ENCODE results near the gene SGTA. TPM values are rescaled to one million over a fixed set of nuclear protein-coding genes. Genes with fewer than 3 reads are reported as not detected.
A peak's percentile ranks its signal among the peaks of the same experiment; 100 is the strongest.

SGTA gene
- total RNA-seq, 1 experiment from 2014 or later = 85.7 TPM

GRCh38 chr19:2724148-2724557 lies 58.9 kb downstream of the SGTA start:
- H3K4me3 ChIP-seq (ENCODE audit: low read depth in 2 of 2, low read length in 2 of 2) = no peak overlapping the region
- CTCF ChIA-PET = interaction anchor here (0.6 kb wide), 1 partner anchor 14 kb away, joined by 5 read pairs; no protein-coding TSS in a partner anchor
- no peak overlapping the region for H3K27ac ChIP-seq (ENCODE audit: low read length)
- DNase-seq (ENCODE audit: low read depth, low spot score) (no peak), ATAC-seq (no peak)
- BruUV-seq (replicated peaks) = no TSS peak
- intact Hi-C loops (cut with micrococcal nuclease; ENCODE audit: unreplicated experiment) (no loop called here), in situ Hi-C loops (cut with HindIII; ENCODE audit: low pct_unique_long_range_greater_than_20kb, low sequenced_read_pairs) (no loop called here)
- POLR2A ChIA-PET = no interaction called here
- H3K9me3 ChIP-seq (ENCODE audit: control insufficient read depth, insufficient read depth, low read depth, low read length) = no peaks in the 10 kb centered on the region
- H3K4me1 ChIP-seq (ENCODE audit: control insufficient read depth, insufficient read depth, low read length) = peaks cover 15% of the 10 kb centered on the region
- H3K36me3 ChIP-seq (ENCODE audit: control insufficient read depth, insufficient read depth, low read length) = no peaks in the 10 kb centered on the region
- TF ChIP-seq TCF7L2 (IDR thresholded peaks at IDR 0.05; ENCODE audit: low read depth, low read length) (no peak), POLR2AphosphoS5 (IDR thresholded peaks at IDR 0.05; ENCODE audit: low read depth, low read length) (no peak), SIN3A (IDR thresholded peaks at IDR 0.05; ENCODE audit: borderline replicate concordance, insufficient read depth, low read depth, low read length) (no peak)
- TF ChIP-seq, protein P1, sequence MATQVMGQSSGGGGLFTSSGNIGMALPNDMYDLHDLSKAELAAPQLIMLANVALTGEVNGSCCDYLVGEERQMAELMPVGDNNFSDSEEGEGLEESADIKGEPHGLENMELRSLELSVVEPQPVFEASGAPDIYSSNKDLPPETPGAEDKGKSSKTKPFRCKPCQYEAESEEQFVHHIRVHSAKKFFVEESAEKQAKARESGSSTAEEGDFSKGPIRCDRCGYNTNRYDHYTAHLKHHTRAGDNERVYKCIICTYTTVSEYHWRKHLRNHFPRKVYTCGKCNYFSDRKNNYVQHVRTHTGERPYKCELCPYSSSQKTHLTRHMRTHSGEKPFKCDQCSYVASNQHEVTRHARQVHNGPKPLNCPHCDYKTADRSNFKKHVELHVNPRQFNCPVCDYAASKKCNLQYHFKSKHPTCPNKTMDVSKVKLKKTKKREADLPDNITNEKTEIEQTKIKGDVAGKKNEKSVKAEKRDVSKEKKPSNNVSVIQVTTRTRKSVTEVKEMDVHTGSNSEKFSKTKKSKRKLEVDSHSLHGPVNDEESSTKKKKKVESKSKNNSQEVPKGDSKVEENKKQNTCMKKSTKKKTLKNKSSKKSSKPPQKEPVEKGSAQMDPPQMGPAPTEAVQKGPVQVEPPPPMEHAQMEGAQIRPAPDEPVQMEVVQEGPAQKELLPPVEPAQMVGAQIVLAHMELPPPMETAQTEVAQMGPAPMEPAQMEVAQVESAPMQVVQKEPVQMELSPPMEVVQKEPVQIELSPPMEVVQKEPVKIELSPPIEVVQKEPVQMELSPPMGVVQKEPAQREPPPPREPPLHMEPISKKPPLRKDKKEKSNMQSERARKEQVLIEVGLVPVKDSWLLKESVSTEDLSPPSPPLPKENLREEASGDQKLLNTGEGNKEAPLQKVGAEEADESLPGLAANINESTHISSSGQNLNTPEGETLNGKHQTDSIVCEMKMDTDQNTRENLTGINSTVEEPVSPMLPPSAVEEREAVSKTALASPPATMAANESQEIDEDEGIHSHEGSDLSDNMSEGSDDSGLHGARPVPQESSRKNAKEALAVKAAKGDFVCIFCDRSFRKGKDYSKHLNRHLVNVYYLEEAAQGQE (IDR thresholded peaks at IDR 0.05; ENCODE audit: insufficient read depth in 1 of 2, low read depth in 2 of 2, low read length in 1 of 2) = no peak
- no peaks in the 10 kb centered on the region for H3K27me3 ChIP-seq (ENCODE audit: control insufficient read depth, insufficient read depth, low read length)

GRCh38 chr19:2723747-2724146 lies 59.3 kb downstream of the SGTA start:
- no peak for TF ChIP-seq CTCF (IDR thresholded peaks at IDR 0.05)
- no peaks in the 10 kb centered on the region for H3K27me3 ChIP-seq (ENCODE audit: control insufficient read depth, insufficient read depth, low read length)
- H3K27ac ChIP-seq (ENCODE audit: low read length) = no peak overlapping the region
- no peak overlapping the region for H3K4me3 ChIP-seq (ENCODE audit: low read depth in 2 of 2, low read length in 2 of 2)
- in situ Hi-C loops (cut with HindIII; ENCODE audit: low pct_unique_long_range_greater_than_20kb, low sequenced_read_pairs) (no loop called here), intact Hi-C loops (cut with micrococcal nuclease; ENCODE audit: unreplicated experiment) (no loop called here)
- BruUV-seq (replicated peaks) = no TSS peak
- POLR2A ChIA-PET = no interaction called here
- H3K36me3 ChIP-seq (ENCODE audit: control insufficient read depth, insufficient read depth, low read length) = no peaks in the 10 kb centered on the region
- ATAC-seq (peak; percentile 50), DNase-seq (ENCODE audit: low read depth, low spot score) (no peak)
- H3K4me1 ChIP-seq (ENCODE audit: control insufficient read depth, insufficient read depth, low read length) = peaks cover 15% of the 10 kb centered on the region
- no peaks in the 10 kb centered on the region for H3K9me3 ChIP-seq (ENCODE audit: control insufficient read depth, insufficient read depth, low read depth, low read length)
- CTCF ChIA-PET = interaction anchor here (0.6 kb wide), 2 partner anchors 13 to 28 kb away, joined by 3 to 5 read pairs; no protein-coding TSS in a partner anchor

DNA sequence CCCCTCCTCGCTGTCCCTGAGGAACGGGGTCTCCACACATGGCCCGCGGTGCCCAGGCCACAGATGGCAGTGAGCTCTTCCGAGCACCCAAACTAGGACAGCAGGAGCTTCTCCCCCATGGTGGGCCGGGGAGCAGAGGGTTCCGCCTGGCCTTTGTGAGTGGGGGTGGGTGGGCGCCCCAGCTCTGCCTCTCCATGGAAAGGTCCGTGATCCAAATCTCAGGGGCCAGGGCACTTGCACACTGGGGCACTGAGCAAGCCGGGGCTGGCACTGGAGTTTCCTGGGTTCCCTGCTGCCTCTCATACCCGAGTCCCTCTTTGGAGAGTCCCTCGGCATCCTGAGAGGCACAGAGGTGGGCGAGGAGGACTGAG lies 59.7 kb downstream of the SGTA start:
- no TSS peak for BruUV-seq (replicated peaks)

More for the DNA sequence above, 59.7 kb downstream of the SGTA start:
- ChIA-PET CTCF (interaction anchor here (0.6 kb wide), 2 partner anchors 13 to 28 kb away, joined by 3 to 5 read pairs; no protein-coding TSS in a partner anchor), POLR2A (no interaction called here)
- Histone ChIP-seq H3K4me3 (ENCODE audit: low read depth in 2 of 2, low read length in 2 of 2) (no peak overlapping the region), H3K4me1 (ENCODE audit: control insufficient read depth, insufficient read depth, low read length) (peaks cover 15% of the 10 kb centered on the region), H3K27me3 (ENCODE audit: control insufficient read depth, insufficient read depth, low read length) (no peaks in the 10 kb centered on the region), H3K27ac (ENCODE audit: low read length) (0 out of 2 replicates have a peak overlapping the region, but pooled peaks have one; percentile 23), H3K36me3 (ENCODE audit: control insufficient read depth, insufficient read depth, low read length) (no peaks in the 10 kb centered on the region), H3K9me3 (ENCODE audit: control insufficient read depth, insufficient read depth, low read depth, low read length) (no peaks in the 10 kb centered on the region)
- intact Hi-C loops (cut with micrococcal nuclease; ENCODE audit: unreplicated experiment) = no loop called here
- DNase-seq (ENCODE audit: low read depth, low spot score) (no peak), ATAC-seq (peak; percentile 42)
- TF ChIP-seq, protein P1 (IDR thresholded peaks at IDR 0.05; ENCODE audit: insufficient read depth in 1 of 2, low read depth in 2 of 2, low read length in 1 of 2) = no peak
- TF ChIP-seq SIN3A (IDR thresholded peaks at IDR 0.05; ENCODE audit: borderline replicate concordance, insufficient read depth, low read depth, low read length) (no peak), POLR2AphosphoS5 (IDR thresholded peaks at IDR 0.05; ENCODE audit: low read depth, low read length) (no peak), CTCF (IDR thresholded peaks at IDR 0.05) (no peak), TCF7L2 (IDR thresholded peaks at IDR 0.05; ENCODE audit: low read depth, low read length) (no peak)
- in situ Hi-C loops (cut with HindIII; ENCODE audit: low pct_unique_long_range_greater_than_20kb, low sequenced_read_pairs) = no loop called here
